OCI-LY7 (cell line): ENCODE results near the gene NARS2. TPM values are rescaled to one million over a fixed set of nuclear protein-coding genes. Genes with fewer than 3 reads are reported as not detected.

Experiments
- BruUV-seq: library from RNA; stranded (reverse); fragments of 400-500 nt; replicated peaks from 2 replicates; lab custom pipeline; 2021; lab: Mats Ljungman, UMichigan
- CTCF ChIA-PET: fragments of 300-600 bp; sonication (Branson Sonifier 250); formaldehyde crosslinking; loops from one replicate; lab custom pipeline; 2022; ENCODE audit warnings: antibody characterized with exemption; ENCODE audit not compliant: unreplicated experiment; lab: Charles Lee
- POLR2A ChIA-PET: fragments of 300-600 bp; sonication (Branson Sonifier 250); formaldehyde crosslinking; loops from one replicate; lab custom pipeline; 2022; ENCODE audit warnings: antibody characterized with exemption; lab: Charles Lee
- DNase-seq: peaks from one replicate; pipeline ENCODE4 v3.0.0-alpha.2; 2015; ENCODE audit warnings: low spot score
- H2AFZ ChIP-seq: fragments of 200-600 bp; sonication (generic), shearing (Covaris generic); 2 replicates; pipeline ENCODE4 v1.6.1; 2014; ENCODE audit warnings: mild to moderate bottlenecking, antibody characterized with exemption, low read length, moderate library complexity
- H3K27ac ChIP-seq: fragments of 200-600 bp; sonication (generic); 2 replicates; pipeline ENCODE4 v1.5.1; 2014; ENCODE audit warnings: mixed run types, low read depth, mild to moderate bottlenecking, moderate library complexity, low read length, inconsistent platforms; ENCODE audit not compliant: poor library complexity, severe bottlenecking
- H3K36me3 ChIP-seq: fragments of 200-600 bp; sonication (generic); 2 replicates; pipeline ENCODE4 v1.6.1; 2014; ENCODE audit warnings: mild to moderate bottlenecking, antibody characterized with exemption, low read length, moderate library complexity, mixed read lengths; ENCODE audit not compliant: insufficient read depth
- H3K4me1 ChIP-seq: fragments of 200-600 bp; sonication (generic); 2 replicates; pipeline ENCODE4 v1.5.1; 2014; ENCODE audit warnings: mild to moderate bottlenecking, low read length; ENCODE audit not compliant: insufficient read depth, poor library complexity, severe bottlenecking
- H3K4me2 ChIP-seq: fragments of 200-600 bp; sonication (generic); 2 replicates; pipeline ENCODE4 v1.6.1; 2014; ENCODE audit warnings: mild to moderate bottlenecking, low read length
- H3K4me3 ChIP-seq: fragments of 200-600 bp; sonication (generic); 2 replicates; pipeline ENCODE4 v1.5.1; 2014; ENCODE audit warnings: mild to moderate bottlenecking, low read depth, low read length; ENCODE audit not compliant: poor library complexity, severe bottlenecking
- H3K79me2 ChIP-seq: fragments of 200-600 bp; sonication (generic); 2 replicates; pipeline ENCODE4 v1.6.1; 2016; ENCODE audit warnings: low read depth, mild to moderate bottlenecking, low read length, moderate library complexity, mixed read lengths; ENCODE audit not compliant: insufficient read depth
- H3K9me2 ChIP-seq: fragments of 200-600 bp; sonication (generic); 2 replicates; pipeline ENCODE4 v1.6.1; 2016; ENCODE audit warnings: mild to moderate bottlenecking, low read length, mixed read lengths; ENCODE audit not compliant: insufficient read depth
- H3K9me3 ChIP-seq: fragments of 200-600 bp; sonication (generic); 2 replicates; pipeline ENCODE4 v1.6.1; 2014; ENCODE audit warnings: mild to moderate bottlenecking, mixed run types, low read length, mixed read lengths
- H4K20me1 ChIP-seq: fragments of 200-600 bp; sonication (generic); 2 replicates; pipeline ENCODE4 v1.6.1; 2014; ENCODE audit warnings: mild to moderate bottlenecking, antibody characterized with exemption, low read length, moderate library complexity, mixed read lengths; ENCODE audit not compliant: insufficient read depth
- EZH2phosphoT487 ChIP-seq: fragments of 200-600 bp; sonication (generic); IDR thresholded peaks from 2 replicates; pipeline ENCODE4 v1.6.1; 2018; ENCODE audit warnings: low read depth, borderline replicate concordance, mild to moderate bottlenecking, mixed run types, antibody characterized with exemption, low read length, moderate library complexity, mixed read lengths
- intact Hi-C: fragments of 100-400 bp; cut with micrococcal nuclease; formaldehyde crosslinking; loops from one replicate; pipeline ENCODE4 v1.10.0; 2022; ENCODE audit not compliant: unreplicated experiment
- total RNA-seq, 2 experiments: library from RNA; depleted of rRNA in 1 of 2; stranded (reverse); fragments of >200 nt in 1 of 2; shearing (Covaris generic) in 1 of 2; gene quantifications; 2 replicates each; pipeline ENCODE4 v1.2.3, GENCODE V29; 2014 to 2022
- TF ChIP-seq, protein P1 (sequence below): fragments of 200-600 bp; sonication (generic); conservative IDR thresholded peaks from 2 replicates; pipeline ENCODE4 v1.5.1; 2014; ENCODE audit warnings: mild to moderate bottlenecking, antibody characterized with exemption, low read length, moderate library complexity, mixed read lengths

Gene NARS2
- total RNA-seq, 2 experiments from 2014 or later, result 28.1 to 29.2 TPM

DNA sequence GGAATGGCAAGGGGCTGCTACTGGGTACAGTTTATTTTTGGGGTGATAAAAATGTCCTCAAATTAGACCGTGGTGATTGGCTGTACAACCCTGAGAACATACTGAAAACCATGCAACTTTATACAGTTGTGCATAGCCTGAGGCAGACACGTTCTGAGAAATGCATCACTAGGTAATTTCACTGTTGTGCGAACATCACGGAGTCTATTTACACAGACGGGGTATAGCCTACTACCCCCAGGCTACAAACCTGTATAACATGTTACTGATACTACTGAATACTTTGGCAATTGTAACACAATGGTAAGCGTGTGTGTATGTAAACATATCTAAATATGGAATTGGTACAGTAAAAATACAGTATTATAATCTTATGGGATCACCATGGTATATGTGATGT, 23.6 kb downstream of the NARS2 start:
- H3K79me2 ChIP-seq, result no peaks in the 10 kb centered on the region
- intact Hi-C loops, result no loop called here
- POLR2A ChIA-PET, result interaction anchor here (0.9 kb wide), 1 partner anchor 14 kb away, joined by 4 read pairs; no protein-coding TSS in a partner anchor
- H3K9me3 ChIP-seq, result no peaks in the 10 kb centered on the region
- H2AFZ ChIP-seq, result no peak overlapping the region
- no peaks in the 10 kb centered on the region for H3K9me2 ChIP-seq
- CTCF ChIA-PET, result no interaction called here
- H3K36me3 ChIP-seq, result peaks cover 69% of the 10 kb centered on the region
- TF ChIP-seq, protein P1, sequence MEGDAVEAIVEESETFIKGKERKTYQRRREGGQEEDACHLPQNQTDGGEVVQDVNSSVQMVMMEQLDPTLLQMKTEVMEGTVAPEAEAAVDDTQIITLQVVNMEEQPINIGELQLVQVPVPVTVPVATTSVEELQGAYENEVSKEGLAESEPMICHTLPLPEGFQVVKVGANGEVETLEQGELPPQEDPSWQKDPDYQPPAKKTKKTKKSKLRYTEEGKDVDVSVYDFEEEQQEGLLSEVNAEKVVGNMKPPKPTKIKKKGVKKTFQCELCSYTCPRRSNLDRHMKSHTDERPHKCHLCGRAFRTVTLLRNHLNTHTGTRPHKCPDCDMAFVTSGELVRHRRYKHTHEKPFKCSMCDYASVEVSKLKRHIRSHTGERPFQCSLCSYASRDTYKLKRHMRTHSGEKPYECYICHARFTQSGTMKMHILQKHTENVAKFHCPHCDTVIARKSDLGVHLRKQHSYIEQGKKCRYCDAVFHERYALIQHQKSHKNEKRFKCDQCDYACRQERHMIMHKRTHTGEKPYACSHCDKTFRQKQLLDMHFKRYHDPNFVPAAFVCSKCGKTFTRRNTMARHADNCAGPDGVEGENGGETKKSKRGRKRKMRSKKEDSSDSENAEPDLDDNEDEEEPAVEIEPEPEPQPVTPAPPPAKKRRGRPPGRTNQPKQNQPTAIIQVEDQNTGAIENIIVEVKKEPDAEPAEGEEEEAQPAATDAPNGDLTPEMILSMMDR, result no peak
- TF ChIP-seq EZH2phosphoT487, result no peak
- H3K4me2 ChIP-seq, result no peak overlapping the region
- no peaks in the 10 kb centered on the region for H4K20me1 ChIP-seq
- no peak overlapping the region for H3K27ac ChIP-seq
- no peaks in the 10 kb centered on the region for H3K4me1 ChIP-seq
- H3K4me3 ChIP-seq, result no peak overlapping the region
- DNase-seq, result no peak
- BruUV-seq, result no TSS peak

DNA sequence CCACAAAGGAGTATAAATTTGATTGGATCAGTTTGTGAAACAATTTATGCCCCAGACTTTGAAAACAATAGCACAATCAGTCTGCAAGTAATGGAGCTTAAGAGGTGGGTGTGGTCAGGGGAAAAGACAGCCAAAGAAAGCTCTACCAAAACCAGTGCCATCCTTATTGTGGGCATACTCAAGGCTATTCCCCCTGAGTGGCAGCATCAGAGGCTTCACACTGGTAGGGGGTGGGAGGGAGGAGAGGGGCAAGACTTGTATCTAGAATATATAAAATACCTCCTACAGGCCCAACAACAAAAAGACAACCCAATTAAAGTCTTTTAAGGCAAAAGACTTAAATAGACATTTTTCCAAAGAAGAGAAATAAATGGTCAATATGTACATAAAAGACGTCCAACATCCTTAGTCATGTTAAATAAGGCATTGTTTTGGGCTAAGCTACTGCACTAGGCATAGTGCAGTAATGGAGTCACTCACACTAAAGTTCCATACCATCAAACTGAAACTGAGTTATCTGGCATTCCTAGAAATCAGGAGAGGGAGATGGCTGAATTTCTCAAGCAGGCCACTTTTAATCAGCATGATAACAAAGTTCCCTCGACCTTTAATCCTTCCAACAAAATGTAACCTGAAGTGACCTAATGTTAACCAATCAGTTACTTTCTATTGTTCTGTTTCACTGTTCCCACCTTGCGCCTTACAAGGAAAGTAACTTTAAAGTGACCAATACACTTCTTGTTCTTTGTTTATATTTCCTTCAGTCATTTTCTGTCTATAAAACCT, 24.8 kb downstream of the NARS2 start:
- H3K4me3 ChIP-seq, result no peak overlapping the region
- no peaks in the 10 kb centered on the region for H3K4me1 ChIP-seq
- intact Hi-C loops, result no loop called here
- TF ChIP-seq, protein P1, result no peak
- TF ChIP-seq EZH2phosphoT487, result no peak
- H2AFZ ChIP-seq, result no peak overlapping the region
- peaks cover 67% of the 10 kb centered on the region for H3K36me3 ChIP-seq
- H3K9me2 ChIP-seq, result no peaks in the 10 kb centered on the region
- no peaks in the 10 kb centered on the region for H3K79me2 ChIP-seq
- CTCF ChIA-PET, result no interaction called here
- DNase-seq, result no peak
- H4K20me1 ChIP-seq, result no peaks in the 10 kb centered on the region
- POLR2A ChIA-PET, result interaction anchor here (1.0 kb wide), 2 partner anchors 10 to 18 kb away, joined by 3 to 6 read pairs; no protein-coding TSS in a partner anchor
- no TSS peak for BruUV-seq
- H3K9me3 ChIP-seq, result no peaks in the 10 kb centered on the region
- no peak overlapping the region for H3K27ac ChIP-seq
- no peak overlapping the region for H3K4me2 ChIP-seq
